Stimulated activated CD8-positive, alpha-beta memory T cell treated with anti-CD3 and anti-CD28 coated beads, Interleukin-7, amount 100 ng/mL, for 24 hours (primary cell): ENCODE results near the gene SLC23A1.
A peak's percentile ranks its signal among the peaks of the same experiment; 100 is the strongest.

Source experiments
- DNase-seq: peaks from one replicate; pipeline ENCODE4 v3.0.0-alpha.2; 2020; ENCODE audit warnings: low read depth

Gene SLC23A1

GRCh38 chr5:139407517-139407916 is 24.4 kb upstream of the SLC23A1 start:
- DNase-seq: no peak

DNA sequence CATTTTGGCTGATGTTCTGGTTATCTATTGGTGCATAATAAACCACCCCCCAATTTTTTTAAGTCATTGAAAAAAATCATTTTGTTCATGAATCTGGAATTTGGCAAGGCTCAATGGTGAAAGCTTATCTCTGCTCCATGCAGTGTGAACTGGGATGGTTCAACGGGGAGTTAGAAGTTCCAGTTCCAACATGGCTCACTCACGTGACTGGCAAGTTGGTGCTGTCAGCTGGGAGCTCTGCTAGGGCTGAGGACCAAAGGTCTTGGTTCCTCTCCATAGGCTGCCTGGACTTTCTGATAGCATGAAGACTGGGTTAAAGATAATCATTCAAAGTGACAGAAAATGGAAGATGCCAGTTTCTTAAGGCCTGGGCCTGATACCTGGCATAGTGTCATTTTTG is 23.9 kb upstream of the SLC23A1 start:
- DNase-seq: no peak

DNA sequence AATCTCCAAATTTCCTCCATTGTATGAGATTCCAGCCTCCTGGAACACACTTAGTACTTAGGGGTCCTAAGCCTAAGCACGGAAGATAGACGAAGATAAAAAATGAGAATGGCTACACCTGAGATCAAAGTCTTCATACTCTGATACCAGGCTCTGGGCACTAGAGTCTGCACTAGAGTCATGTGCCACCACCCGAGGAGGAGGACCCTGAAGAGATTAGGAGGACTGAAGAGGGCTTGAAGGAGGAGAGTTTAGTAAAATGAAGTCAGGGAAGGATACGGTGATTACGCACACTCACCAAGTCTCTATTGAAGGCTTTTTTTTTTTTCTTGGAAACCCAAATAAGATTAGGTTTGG is 21.4 kb upstream of the SLC23A1 start:
- DNase-seq: no peak

- peak; percentile 97 for DNase-seq
These were observed 20.8 kb upstream of the SLC23A1 start, which contains the start of gene SPATA24 for GRCh38 chr5:139403787-139404483. Gene SPATA24, minus strand, starts transcription at chr5:139404089. Its CDS starts 29 bp downstream, at chr5:139404060.

DNA sequence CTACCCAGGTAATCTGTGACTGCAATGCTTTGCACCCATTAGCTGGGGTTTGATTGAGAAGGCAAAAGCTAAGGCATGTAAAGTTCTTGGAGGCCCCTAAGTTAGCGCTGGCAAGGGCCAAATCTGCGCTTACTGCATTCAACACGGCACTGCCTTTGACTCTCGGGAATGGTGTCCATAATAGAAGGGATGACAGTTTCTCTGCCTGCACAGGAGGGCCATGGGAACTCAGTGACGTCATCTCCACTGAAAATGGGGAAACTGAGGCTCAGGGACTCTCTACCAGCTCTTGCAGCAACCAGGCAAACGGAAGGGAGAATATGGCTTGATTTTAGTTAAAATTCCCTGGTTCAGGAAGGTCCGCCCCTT is 20.3 kb upstream of the SLC23A1 start:
- no peak for DNase-seq

DNA sequence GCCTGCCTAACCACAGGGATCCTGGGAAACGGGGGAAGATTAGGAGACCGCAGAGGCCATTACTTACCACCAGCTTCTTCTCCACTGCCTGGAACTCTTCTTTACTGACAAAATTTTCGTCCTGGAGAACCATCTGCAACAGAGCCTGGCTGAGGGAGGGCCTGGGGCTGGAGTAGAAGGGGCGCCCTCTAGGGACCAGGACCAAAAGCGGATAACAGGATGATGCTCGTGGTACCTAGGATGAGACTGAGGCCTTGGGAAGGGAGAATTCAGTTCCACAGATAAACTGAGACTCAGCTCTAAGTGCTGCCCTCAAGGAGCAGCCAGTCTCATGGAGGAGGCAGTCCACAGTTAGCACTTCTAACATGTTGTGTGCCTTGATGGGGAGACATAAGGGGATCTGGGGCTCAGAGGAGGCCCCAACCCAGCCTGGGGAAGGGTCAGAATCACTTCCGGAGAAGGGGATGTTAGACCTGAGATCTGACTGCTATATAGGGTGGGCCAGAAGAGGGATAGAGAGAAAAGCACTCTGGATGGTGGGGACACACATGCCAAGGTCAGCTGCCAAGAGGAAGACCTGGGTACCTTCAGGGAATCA is 19.6 kb upstream of the SLC23A1 start:
- no peak for DNase-seq

- DNase-seq: no peak
These were observed 18.4 kb upstream of the SLC23A1 start for GRCh38 chr5:139401546-139401945.

- no peak for DNase-seq
These were observed 16.5 kb upstream of the SLC23A1 start for GRCh38 chr5:139399501-139400121.

- DNase-seq: no peak
These were observed 14.8 kb upstream of the SLC23A1 start for GRCh38 chr5:139397921-139398320.

DNA sequence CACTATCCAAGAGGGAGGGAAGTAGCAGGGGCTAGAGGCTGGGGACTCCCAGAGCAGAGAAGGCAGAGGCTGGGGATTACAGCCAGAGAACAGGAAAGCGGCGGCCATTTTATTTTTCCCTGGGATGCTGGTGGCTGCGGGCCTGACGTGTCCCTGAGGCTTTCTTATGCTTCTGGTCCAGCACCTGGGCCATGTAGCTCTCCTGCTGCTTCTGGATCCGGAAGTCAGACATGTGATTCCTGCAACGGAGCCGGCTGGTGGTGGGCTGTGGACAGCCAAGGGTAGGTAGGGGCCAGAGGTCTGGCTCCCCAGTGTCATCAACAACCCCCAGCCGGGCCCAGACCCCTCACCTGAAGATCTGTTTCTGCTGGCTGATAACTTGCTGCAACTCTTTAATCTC is 13.6 kb upstream of the SLC23A1 start:
- no peak for DNase-seq

DNA sequence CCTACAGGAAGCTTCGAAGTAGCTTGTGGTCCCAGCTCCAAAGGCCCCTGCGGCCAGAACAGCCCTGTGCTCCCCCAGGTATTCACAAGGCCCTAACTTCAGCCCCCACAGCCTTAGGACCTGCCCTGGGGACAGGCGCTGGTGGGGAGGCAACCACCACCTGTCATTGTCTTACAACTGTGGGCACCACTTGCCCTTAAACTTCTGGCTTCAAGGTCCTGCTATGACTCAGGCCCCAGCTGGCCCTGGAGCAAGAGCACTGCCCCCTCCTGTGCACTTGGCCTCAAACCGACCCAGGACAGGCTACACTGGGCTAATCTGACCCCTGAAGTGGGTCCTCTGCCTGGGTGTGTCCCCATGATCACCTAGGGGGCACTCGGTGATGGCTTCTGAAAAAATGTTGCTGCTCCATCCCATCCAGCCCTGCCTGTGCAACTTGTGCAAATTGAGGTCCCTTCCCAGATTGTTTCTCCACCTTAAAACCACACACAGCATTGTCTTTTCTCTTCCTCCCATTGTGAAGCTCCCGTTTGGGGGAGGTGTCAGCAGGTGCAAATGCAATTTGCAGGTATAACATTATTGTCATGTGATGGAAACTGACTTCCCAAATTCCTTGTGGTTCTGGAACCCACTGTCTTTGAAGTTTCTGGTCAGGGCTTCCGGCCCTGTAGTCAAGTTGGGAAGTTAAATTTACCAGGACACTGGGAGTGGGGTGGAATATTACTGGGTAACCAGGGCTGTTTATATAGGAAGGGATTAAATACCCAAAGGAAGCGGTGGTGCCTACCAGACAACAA is 12.9 kb upstream of the SLC23A1 start:
- DNase-seq: no peak

GRCh38 chr5:139394654-139395566 is 11.8 kb upstream of the SLC23A1 start, which contains the start of gene PROB1:
Gene PROB1, minus strand, starts transcription at chr5:139395104. Its CDS starts 23 bp downstream, at chr5:139395081.
- DNase-seq: no peak

- DNase-seq: no peak
These were observed 11.1 kb upstream of the SLC23A1 start for GRCh38 chr5:139394123-139394653.

DNA sequence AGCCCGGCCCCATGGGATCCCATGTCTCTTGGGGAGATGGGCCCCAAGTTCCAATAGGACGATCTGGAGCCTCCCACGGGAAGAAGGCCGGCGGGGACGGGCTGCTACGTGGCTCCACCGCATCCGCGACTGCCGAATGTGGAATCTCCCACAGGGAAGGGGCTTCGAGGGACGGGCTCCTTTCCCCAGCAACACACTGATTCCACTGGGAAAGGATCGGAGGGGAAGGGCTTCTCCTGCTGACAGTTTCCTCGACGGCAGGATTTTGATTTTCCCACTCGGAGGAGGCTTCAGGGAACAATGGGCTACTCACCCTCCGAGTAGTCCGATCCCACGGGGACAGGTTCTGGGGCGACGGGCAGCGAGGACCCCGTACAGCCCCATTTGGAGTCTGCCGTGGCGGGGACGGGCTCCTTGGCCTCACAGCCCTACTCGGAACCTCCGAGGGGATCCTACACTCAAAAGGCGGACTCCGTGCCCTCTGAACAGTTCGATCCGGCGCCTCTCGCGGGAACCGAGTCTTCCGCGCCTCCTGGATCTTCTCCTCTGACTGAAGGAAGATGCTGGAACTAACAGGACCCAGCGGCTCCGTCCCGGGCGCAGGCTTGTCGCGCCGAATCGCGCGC is 10.5 kb upstream of the SLC23A1 start:
- no peak for DNase-seq

DNA sequence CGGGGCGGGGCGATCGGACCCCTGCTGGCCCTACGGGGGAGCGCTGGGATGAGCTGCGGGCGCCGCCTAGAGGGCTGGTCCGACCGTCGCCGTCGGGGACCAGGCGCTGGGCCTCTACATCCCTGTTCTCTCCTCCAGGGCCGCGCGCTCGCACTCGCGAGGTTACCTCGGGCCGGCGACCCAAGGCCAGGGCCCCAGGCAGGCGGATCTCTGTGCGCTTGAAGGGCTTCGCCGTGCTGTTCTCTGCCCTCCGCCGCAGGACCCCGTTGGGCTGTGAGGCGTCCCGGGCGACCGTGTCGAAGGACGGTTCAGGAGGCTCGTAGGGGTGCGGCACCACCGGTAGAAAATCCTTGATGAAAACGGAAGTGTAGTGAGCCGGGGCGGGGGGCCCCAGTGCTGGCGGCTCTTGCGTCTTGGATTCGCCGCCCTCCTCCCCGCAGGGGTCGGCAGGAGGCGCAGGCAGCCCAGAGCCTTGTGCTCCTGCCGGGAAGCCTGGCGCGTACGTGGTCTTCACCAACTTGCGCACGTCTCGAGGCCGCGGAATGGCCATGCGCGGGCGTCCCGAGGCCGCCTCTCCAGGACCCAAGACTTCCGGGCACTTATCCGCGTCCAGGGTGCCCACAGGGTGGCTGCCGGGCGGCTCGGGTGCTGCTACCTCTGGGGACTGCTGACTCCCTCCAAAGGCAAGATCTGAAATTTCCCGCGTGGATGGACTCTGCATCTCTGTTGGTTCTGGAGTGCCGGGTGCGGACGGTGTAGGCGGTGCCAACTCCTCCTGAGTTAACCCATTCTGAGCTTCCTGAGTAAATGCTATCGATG is 9.8 kb upstream of the SLC23A1 start:
- DNase-seq: peak; percentile 54

GRCh38 chr5:139392324-139392677 is 9.2 kb upstream of the SLC23A1 start:
- DNase-seq: no peak

GRCh38 chr5:139391570-139392323 is 8.7 kb upstream of the SLC23A1 start:
- no peak for DNase-seq

GRCh38 chr5:139390639-139391569 is 7.8 kb upstream of the SLC23A1 start:
- no peak for DNase-seq
